ENCODE data around the gene ING4. TPM values are rescaled to one million over a fixed set of nuclear protein-coding genes. Genes with fewer than 3 reads are reported as not detected.
A peak's percentile ranks its signal among the peaks of the same experiment; 100 is the strongest.

Gene ING4
- total and polyA plus RNA-seq, 2 of the 4 experiments (the other 2 are of a cell fraction): 22.0 to 47.5 TPM

DNA sequence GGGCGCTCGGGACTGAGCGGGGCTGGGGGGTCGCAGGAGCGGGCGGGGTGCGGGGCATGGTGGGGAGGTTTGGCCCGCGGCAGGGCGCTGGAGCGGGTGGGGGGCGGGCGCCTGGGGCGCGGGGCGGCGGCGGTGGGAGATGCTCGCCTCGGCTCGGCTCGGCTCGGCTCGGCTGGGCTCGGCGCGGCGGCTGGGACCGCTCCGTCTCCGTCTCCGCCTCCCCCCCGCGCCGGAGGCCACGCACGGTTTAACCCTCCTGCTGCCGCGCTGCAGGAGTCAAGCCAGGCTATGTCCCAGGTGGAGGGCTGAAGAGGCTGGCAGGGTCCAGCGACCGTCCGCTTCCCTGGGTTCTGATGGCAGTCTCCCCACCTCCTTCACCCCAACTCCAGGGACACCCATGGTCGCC lies 37.7 kb upstream of the ING4 start, which contains the start of gene PIANP:
PIANP (minus strand) TSS at position 170 of the 406 bp plus-strand sequence. CDS start 2,754 bp downstream, outside the sequence.
- Histone ChIP-seq H3K27ac (ENCODE audit: insufficient read depth, low read length) (peak within 1 kb of the TSS; percentile 57), H3K18ac (ENCODE audit: low read depth, low read length) (peak within 1 kb of the TSS; percentile 81), H4K5ac (ENCODE audit: low read depth, low read length) (peak within 1 kb of the TSS; percentile 87), H2BK5ac (ENCODE audit: low read depth, low read length, poor library complexity, severe bottlenecking) (peak within 1 kb of the TSS; percentile 16), H3K36me3 (ENCODE audit: control insufficient read depth, insufficient read depth, low read length) (peaks cover 4% of the 10 kb centered on the region), H2BK20ac (ENCODE audit: low read depth, low read length) (no peak within 1 kb of the TSS), H3K4me3 (ENCODE audit: insufficient read depth, low read depth, low read length) (peak within 1 kb of the TSS; percentile 81), H4K91ac (ENCODE audit: insufficient read depth, low read depth, low read length) (peak within 1 kb of the TSS; percentile 58), H3K27me3 (ENCODE audit: control insufficient read depth, insufficient read depth, low read length) (peaks cover 3% of the 10 kb centered on the region; the same call in 1 of the 2 replicates), H2BK15ac (ENCODE audit: low read depth, low read length) (no peak within 1 kb of the TSS), H2BK120ac (ENCODE audit: low read depth, low read length) (peak within 1 kb of the TSS; percentile 47; the same call in 1 of the 2 replicates), H3K4me1 (ENCODE audit: control insufficient read depth, insufficient read depth, low read length) (peaks cover 4% of the 10 kb centered on the region), H4K20me1 (ENCODE audit: insufficient read depth, low read length) (no peaks in the 10 kb centered on the region), H3K14ac (replicated peaks; ENCODE audit: low read depth, low read length) (peak within 1 kb of the TSS; percentile 82), H2AK9ac (replicated peaks; ENCODE audit: low read depth, low read length, poor library complexity) (peak within 1 kb of the TSS; percentile 88), H3K4me2 (ENCODE audit: low read depth, low read length) (peak within 1 kb of the TSS; percentile 99), H3K79me1 (ENCODE audit: low read depth in 1 of 2, low read length in 2 of 2) (peaks cover 10 to 17% of the 10 kb centered on the region in 2 experiments; a peak in 3 of 4 replicates), H3K9me1 (ENCODE audit: insufficient read depth, low read length) (no peaks in the 10 kb centered on the region), H3K4ac (ENCODE audit: low read depth, low read length) (peak within 1 kb of the TSS; percentile 72), H3K9ac (ENCODE audit: low read depth, low read length) (peak within 1 kb of the TSS; percentile 90), H2AFZ (replicated peaks; ENCODE audit: low read length, poor library complexity) (peak within 1 kb of the TSS; percentile 94), H2AK5ac (ENCODE audit: low read depth, low read length) (peak within 1 kb of the TSS; percentile 59), H3K56ac (ENCODE audit: extremely low read depth, insufficient read depth, low read length) (no peak within 1 kb of the TSS; the same call in none of the 2 replicates), H3K23ac (ENCODE audit: low read depth, low read length) (peak within 1 kb of the TSS; percentile 88), H3K9me3 (ENCODE audit: control insufficient read depth, insufficient read depth, low read length) (no peaks in the 10 kb centered on the region), H4K8ac (ENCODE audit: low read depth in 2 of 2, low read length in 2 of 2) (peak within 1 kb of the TSS; percentile 22 to 91; a peak in 3 of 4 replicates)
- CTCF ChIA-PET: interaction anchor here (1.0 kb wide), 1 partner anchor 16 kb away, joined by 3 read pairs; no protein-coding TSS in a partner anchor
- dilution Hi-C loops (cut with HindIII; ENCODE audit: low sequenced_read_pairs, unreplicated experiment) (no loop called here), intact Hi-C loops (cut with micrococcal nuclease) (no loop called here), in situ Hi-C loops (cut with MboI; ENCODE audit: low sequenced_read_pairs) (no loop called here)
- peak; percentile 20; the same call in 1 of the 2 replicates for TF ChIP-seq MAZ (IDR thresholded peaks at IDR 0.05; ENCODE audit: borderline replicate concordance, low read depth, low read length)
- TF ChIP-seq CEBPB (IDR thresholded peaks at IDR 0.05; ENCODE audit: low read depth, low read length): no peak
- WGBS, 2 experiments (ENCODE audit: extremely low coverage in 2 of 2, insufficient read length in 1 of 2): no CpG with 5 or more reads among the region's 43 CpGs
- no TSS peak for BruUV-seq (replicated peaks)
- POLR2A ChIA-PET (ENCODE audit: unreplicated experiment): no interaction called here
- peak; percentile 84 for ATAC-seq (ENCODE audit: low read depth)
- peak; percentile 21 for DNase-seq
